SJSA1 (cell line): ENCODE measurements around the gene TMEM38B. TPM values are rescaled to one million over a fixed set of nuclear protein-coding genes. Genes with fewer than 3 reads are reported as not detected.

Experiments
- DNase-seq, 2 experiments: peaks; one replicate each; pipeline ENCODE4 v3.0.0-alpha.2; 2015 to 2020; ENCODE audit warnings: low spot score in 2 of 2, low read depth in 1 of 2
- H3K27ac ChIP-seq: fragments of 250-450 bp; sonication (Bioruptor Pico); 2 replicates; pipeline ENCODE4 v1.5.1; 2020; ENCODE audit warnings: mild to moderate bottlenecking, moderate library complexity
- H3K27me3 ChIP-seq: fragments of 250-450 bp; sonication (Bioruptor Pico); replicated peaks from 2 replicates; pipeline ENCODE4 v1.5.1; 2020; ENCODE audit warnings: mild to moderate bottlenecking, moderate library complexity
- H3K36me3 ChIP-seq: fragments of 250-450 bp; sonication (Bioruptor Pico); 2 replicates; pipeline ENCODE4 v1.5.1; 2020; ENCODE audit warnings: mild to moderate bottlenecking
- H3K4me1 ChIP-seq: fragments of 250-450 bp; sonication (Bioruptor Pico); replicated peaks from 2 replicates; pipeline ENCODE4 v1.6.1; 2021; ENCODE audit warnings: mild to moderate bottlenecking
- H3K4me3 ChIP-seq: fragments of 250-450 bp; sonication (Bioruptor Pico); 2 replicates; pipeline ENCODE4 v1.5.1; 2020; ENCODE audit warnings: mild to moderate bottlenecking
- H3K9me3 ChIP-seq: fragments of 250-450 bp; sonication (Bioruptor Pico); replicated peaks from 2 replicates; pipeline ENCODE4 v1.5.1; 2020; ENCODE audit warnings: mild to moderate bottlenecking
- total RNA-seq: library from RNA; depleted of rRNA; stranded (reverse); fragments of >200 nt; shearing (Covaris generic); gene quantifications from 2 replicates; pipeline ENCODE4 v1.2.3, GENCODE V29; 2014

The TMEM38B gene
- total RNA-seq, 1 experiment from 2014 or later = 34.6 TPM

DNA sequence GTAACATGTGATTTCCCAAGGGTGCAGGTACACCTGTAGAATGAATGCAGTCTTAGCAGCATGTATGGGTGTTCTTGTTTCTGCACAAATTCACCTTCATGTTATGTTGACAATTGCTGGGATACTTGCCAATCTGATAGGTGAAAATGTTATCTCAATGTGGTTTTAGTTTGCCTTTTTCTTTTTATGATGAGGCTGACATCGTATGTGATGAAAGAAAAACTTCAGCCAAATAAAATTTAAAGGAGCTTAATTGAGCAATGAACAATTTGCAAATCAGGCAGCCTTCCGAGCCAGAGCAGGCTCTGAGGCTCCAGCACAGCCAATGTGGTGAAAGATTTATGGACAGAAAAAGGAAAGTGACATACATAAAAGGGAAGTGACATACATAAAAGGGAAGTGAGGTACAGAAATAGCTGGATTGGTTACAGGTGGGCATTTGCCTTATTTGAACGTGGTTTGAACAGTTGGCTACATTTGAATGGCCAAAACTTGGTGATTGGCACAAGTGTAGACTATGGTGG lies 21.6 kb upstream of the TMEM38B start:
- H3K4me3 ChIP-seq = no peak overlapping the region
- DNase-seq = no peak
- no peaks in the 10 kb centered on the region for H3K36me3 ChIP-seq
- 0 out of 2 replicates have a peak, but pooled peaks cover 3% of the 10 kb centered on the region for H3K27me3 ChIP-seq
- H3K9me3 ChIP-seq = no peaks in the 10 kb centered on the region
- no peaks in the 10 kb centered on the region for H3K4me1 ChIP-seq
- H3K27ac ChIP-seq = no peak overlapping the region

DNA sequence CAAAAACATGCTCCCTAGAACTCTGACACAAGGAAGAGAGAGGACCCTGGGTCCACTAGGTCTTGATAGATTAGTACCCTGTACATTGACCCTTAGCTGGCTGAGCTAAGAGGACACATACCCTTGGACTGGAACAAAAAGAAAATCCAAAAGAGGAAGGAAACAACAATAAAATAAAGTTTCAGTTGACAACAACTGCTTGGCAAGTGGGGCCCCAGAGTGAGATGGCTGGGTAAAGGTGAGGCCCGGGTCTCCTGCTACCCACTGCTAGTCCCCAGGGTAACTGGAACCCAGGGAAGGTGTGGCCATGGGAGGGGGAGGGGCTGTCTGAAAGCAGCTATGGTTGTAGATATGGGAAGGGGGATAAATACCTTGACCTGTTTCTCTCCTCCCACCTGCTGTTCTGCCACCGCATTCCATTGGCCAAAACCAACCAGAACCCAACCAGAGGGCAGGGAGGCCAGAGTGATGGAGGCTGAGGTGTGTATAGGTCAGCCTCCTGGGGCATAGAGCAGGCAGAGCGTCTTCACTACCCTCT lies 20.4 kb upstream of the TMEM38B start:
- Histone ChIP-seq H3K36me3 (no peaks in the 10 kb centered on the region), H3K4me1 (no peaks in the 10 kb centered on the region), H3K4me3 (no peak overlapping the region), H3K27ac (no peak overlapping the region), H3K9me3 (no peaks in the 10 kb centered on the region), H3K27me3 (no peaks in the 10 kb centered on the region)
- DNase-seq = no peak

DNA sequence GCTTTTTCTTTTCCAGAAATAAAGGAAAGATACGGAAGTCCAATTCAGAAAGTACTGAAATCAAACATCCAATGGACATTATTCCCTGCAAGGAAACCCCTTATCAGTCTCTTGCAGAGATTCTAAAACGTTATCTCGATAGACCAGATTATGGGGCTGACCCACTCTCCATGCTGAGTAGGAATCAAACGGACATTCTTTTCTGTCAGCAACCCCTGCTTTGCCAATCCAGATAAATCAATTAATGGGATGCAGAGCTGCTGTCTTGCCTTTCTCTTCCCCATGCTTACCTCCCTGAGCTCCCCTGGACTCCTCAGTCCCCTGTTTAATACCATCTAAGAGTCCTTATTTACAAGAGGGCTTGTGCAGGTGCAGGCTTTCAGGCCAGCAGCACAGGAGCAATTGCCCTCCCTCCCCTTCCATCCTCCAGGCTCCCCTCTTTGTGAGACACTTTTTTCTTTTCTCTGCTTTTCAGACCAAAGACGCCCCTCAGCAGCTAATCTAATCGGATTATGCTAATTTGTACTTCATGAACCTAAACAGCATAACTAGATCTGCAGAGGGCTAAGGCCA lies 17.9 kb upstream of the TMEM38B start:
- Histone ChIP-seq H3K27ac (no peak overlapping the region), H3K27me3 (no peaks in the 10 kb centered on the region), H3K4me3 (no peak overlapping the region), H3K4me1 (no peaks in the 10 kb centered on the region), H3K9me3 (no peaks in the 10 kb centered on the region), H3K36me3 (no peaks in the 10 kb centered on the region)
- DNase-seq = no peak

DNA sequence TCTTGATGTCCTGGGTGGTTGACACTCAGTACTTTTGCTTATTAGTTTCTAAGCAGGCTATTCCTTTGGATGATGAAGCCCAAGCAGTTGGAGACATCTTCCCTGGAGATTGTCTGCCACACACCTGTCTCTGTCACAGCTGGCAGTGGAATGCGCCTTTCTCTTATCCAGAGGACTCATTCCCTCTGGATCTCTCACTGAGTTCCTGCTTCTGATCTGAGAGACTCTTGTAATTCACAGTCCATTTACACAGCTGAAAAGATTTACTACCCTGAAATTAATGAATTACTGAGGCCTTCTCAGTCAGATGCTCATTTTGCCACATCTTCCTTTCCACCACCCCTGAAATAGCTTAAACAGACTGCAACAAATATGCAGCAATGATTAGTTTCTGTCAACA lies 16.2 kb upstream of the TMEM38B start:
- no peak for DNase-seq
- no peak overlapping the region for H3K27ac ChIP-seq

DNA sequence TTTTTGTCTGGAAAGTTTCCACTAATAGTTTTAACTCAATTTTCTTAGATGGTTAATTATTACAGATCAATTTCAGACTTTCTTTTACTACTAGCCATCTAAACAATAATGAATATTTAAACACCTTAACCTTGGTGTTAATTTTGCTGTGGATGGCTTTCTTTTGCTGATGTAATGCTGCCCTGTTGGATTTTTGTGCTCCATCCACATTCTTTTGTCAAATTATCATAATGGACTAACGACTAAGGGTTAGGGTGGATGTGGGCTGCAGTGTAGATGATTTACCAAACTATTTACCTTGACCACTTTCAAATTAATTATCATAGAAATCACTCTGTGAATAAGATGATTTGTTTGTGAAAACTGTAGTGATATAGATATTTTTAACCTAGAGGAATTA lies 15.6 kb upstream of the TMEM38B start:
- Histone ChIP-seq H3K27ac (no peak overlapping the region), H3K36me3 (no peaks in the 10 kb centered on the region), H3K4me3 (no peak overlapping the region), H3K4me1 (no peaks in the 10 kb centered on the region), H3K9me3 (no peaks in the 10 kb centered on the region), H3K27me3 (no peaks in the 10 kb centered on the region)
- no peak for DNase-seq

More for the DNA sequence above, 16.2 kb upstream of the TMEM38B start:
- H3K4me3 ChIP-seq = no peak overlapping the region
- no peaks in the 10 kb centered on the region for H3K4me1 ChIP-seq
- H3K36me3 ChIP-seq = no peaks in the 10 kb centered on the region
- no peaks in the 10 kb centered on the region for H3K9me3 ChIP-seq
- no peaks in the 10 kb centered on the region for H3K27me3 ChIP-seq

DNA sequence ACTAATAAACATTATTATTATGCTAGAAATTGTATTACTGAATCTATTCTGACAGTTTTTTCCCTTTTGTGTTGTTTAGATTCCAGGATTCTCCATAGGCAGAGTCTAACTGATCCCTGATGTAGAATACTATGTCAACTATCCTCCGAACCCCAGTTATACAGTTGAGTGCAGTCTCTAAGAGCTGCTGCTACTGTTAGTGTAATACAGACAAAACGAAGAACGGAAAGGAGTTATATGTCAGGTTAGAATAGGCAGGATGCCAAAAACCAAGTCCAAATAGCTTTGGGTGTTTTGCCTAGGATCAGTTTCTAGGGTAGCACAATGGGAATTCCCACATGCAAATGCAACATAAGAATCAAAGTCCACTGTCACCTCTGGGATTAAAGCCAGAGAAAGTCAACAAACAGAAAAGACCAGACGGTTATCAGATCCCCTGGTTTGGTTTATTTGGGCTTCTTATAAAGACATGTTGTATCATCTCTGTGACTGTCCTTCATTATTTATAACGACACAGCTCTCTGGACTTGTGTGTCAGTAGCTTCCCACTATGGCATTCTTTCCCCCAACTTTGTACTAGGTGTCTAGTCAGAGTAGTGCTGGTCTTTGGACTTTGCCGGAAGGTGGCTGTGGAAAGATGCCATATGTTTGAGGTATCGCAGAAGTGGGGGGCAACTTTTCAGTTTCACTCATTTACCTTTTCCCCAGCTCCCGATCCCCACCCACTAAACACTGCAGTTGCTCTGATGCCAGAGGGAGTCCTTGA lies 14.9 kb upstream of the TMEM38B start:
- no peaks in the 10 kb centered on the region for H3K27me3 ChIP-seq
- no peaks in the 10 kb centered on the region for H3K9me3 ChIP-seq
- H3K4me1 ChIP-seq = no peaks in the 10 kb centered on the region
- H3K27ac ChIP-seq = no peak overlapping the region
- no peak overlapping the region for H3K4me3 ChIP-seq
- no peak for DNase-seq
- H3K36me3 ChIP-seq = no peaks in the 10 kb centered on the region

DNA sequence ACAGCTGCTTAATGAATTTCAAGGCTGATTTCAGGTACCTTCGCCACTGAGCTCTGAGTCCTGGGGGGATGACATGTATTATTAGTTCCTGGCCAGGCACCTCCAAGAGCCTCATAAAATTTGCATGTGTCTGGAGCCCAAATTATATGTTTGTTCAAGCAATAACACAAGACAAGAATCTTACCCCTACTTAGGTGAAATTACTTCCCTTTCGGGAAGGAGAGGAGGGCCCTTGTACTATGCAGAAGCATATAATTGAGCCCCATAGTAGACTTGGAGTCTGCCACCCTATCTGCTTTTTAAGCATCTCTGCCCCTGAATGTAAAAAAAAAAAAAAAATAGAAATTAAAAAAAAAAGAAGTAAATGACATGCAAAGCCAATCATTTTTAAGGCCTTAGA lies 13.0 kb upstream of the TMEM38B start:
- H3K9me3 ChIP-seq = no peaks in the 10 kb centered on the region
- no peaks in the 10 kb centered on the region for H3K4me1 ChIP-seq
- H3K27me3 ChIP-seq = no peaks in the 10 kb centered on the region
- H3K4me3 ChIP-seq = no peak overlapping the region
- no peak overlapping the region for H3K27ac ChIP-seq
- no peaks in the 10 kb centered on the region for H3K36me3 ChIP-seq
- DNase-seq = no peak

DNA sequence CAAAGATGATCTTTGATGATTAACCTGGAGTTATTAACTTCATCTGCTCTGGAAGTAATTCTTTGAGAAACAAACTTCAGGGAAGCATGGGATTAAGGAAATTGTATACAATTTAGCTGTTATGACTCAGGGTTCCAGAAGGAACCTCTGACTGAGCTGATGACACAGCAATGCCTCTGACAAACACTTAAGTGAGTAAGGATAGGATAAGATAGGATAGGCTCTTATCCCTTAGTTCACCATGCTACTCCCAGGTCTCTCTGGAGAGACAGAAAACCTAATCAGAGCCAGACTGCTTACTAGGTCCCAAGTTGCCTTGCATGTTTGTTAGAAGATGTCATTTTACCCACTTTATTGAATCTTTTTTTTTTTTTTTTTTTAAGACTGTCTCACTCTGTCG lies 12.6 kb upstream of the TMEM38B start:
- H3K4me3 ChIP-seq = no peak overlapping the region
- no peak overlapping the region for H3K27ac ChIP-seq
- H3K4me1 ChIP-seq = no peaks in the 10 kb centered on the region
- H3K27me3 ChIP-seq = no peaks in the 10 kb centered on the region
- no peaks in the 10 kb centered on the region for H3K36me3 ChIP-seq
- DNase-seq = no peak
- no peaks in the 10 kb centered on the region for H3K9me3 ChIP-seq

DNA sequence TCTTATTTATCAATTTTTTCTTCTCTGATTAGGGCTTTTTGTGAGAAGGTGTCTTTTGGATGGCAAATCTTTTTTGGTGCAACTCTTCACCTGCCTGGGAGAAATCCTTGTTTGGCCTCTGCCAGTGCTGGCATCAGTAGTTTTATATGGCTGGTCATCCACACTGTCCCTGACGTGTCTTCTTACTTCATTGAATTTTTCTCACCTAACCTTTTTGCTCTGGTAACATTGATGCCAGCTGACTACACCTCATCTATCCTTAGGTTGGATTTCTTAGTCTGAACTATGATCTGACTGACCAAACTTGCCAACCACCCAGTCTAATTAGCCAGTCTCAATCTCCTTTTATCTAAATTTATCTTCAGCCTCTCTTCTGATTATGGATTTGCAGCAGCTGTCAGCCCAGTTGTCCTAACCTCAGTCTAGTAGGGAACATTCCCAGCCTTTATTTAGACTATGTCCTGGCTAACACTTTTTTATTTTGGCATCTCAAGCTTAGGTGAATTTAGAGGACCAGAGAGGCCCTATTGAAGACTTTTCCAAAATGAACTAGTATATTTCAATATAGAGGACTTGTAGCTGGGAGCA lies 10.6 kb upstream of the TMEM38B start:
- no peak for DNase-seq
- Histone ChIP-seq H3K4me3 (no peak overlapping the region), H3K9me3 (no peaks in the 10 kb centered on the region), H3K4me1 (no peaks in the 10 kb centered on the region), H3K36me3 (no peaks in the 10 kb centered on the region), H3K27me3 (no peaks in the 10 kb centered on the region), H3K27ac (no peak overlapping the region)

DNA sequence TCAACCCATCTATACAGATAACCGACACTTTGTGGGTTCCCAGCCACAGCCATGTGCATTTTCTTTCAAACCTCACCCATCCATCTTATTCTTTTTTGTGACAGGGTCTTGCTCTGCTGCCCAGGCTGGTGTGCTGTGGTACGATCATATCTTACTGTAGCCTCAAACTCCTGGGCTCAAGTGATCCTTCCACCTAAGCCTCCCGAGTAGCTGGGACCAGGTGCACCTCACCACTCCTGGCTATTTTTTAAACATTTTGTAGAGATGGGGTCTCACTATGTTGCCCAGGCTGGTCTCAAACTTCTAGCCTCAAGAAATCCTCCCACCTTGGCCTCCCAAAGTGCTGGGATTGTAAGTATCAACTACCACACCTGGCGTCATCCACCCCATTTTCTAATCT lies 7.4 kb upstream of the TMEM38B start:
- Histone ChIP-seq H3K36me3 (no peaks in the 10 kb centered on the region), H3K27ac (no peak overlapping the region), H3K4me1 (no peaks in the 10 kb centered on the region), H3K9me3 (no peaks in the 10 kb centered on the region), H3K4me3 (no peak overlapping the region), H3K27me3 (peaks cover 3% of the 10 kb centered on the region)
- DNase-seq = no peak

DNA sequence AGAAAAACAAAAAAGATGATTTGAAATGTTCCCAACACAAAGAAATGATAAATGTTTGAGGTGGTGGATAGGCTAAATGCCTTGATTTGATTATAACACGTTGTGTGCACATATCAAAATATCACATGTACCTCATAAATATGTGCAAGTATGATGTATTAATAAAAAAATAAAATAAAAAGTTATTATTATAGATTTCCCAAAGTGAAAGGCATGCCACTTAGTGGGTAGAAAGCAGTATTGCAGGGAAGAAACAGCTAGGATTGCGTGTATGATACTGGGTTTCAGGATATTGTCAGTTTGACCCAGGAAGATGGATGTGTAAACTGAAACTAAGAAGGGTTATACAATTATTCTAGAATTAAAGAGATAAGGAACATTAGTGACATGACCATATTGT lies 3.6 kb upstream of the TMEM38B start:
- no peak for DNase-seq
- Histone ChIP-seq H3K4me3 (no peak overlapping the region), H3K9me3 (no peaks in the 10 kb centered on the region), H3K36me3 (peaks cover 6% of the 10 kb centered on the region; the same call in 1 of the 2 replicates), H3K27me3 (peaks cover 17% of the 10 kb centered on the region), H3K4me1 (peaks cover 17% of the 10 kb centered on the region), H3K27ac (no peak overlapping the region)

DNA sequence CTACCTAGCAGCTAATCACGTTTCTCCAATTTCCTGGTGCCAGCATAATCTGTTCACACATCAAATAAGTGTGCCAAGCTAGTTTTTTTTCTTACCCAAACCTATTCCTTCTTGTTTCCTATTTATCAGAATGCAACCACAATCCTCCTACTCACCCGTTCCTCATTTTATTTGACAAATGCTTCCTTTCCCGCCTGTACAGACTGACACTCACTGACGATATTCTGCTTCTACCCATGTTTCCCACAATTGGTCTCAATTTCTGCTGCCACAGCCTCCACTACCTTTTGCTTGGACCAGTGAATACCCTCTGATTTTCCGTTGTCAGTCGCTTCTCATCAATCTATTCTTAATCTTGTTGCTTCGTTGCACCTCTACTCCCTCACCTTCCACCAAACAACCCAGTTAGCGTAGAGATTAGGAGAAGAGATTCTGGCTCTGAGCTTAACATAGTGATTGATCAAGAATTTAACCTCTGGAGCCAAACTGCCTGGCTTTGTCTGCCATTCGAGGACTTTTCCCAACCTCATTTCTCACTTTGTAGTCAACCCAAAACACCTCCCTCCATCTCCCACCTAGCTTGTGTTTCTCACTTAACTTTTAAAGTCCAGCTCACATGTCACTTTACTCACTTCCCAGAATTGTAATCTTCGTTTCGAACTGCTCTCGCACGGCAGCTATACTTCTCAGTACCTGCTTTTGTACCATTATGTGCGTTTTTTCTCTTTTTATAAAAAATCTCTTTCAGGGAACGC lies 729 bp upstream of the TMEM38B start:
- Histone ChIP-seq H3K27ac (no peak overlapping the region), H3K27me3 (peaks cover 17% of the 10 kb centered on the region), H3K4me3 (peak overlapping the region; percentile 83), H3K4me1 (peaks cover 17% of the 10 kb centered on the region), H3K36me3 (peaks cover 6% of the 10 kb centered on the region; the same call in 1 of the 2 replicates), H3K9me3 (no peaks in the 10 kb centered on the region)
- no peak for DNase-seq

DNA sequence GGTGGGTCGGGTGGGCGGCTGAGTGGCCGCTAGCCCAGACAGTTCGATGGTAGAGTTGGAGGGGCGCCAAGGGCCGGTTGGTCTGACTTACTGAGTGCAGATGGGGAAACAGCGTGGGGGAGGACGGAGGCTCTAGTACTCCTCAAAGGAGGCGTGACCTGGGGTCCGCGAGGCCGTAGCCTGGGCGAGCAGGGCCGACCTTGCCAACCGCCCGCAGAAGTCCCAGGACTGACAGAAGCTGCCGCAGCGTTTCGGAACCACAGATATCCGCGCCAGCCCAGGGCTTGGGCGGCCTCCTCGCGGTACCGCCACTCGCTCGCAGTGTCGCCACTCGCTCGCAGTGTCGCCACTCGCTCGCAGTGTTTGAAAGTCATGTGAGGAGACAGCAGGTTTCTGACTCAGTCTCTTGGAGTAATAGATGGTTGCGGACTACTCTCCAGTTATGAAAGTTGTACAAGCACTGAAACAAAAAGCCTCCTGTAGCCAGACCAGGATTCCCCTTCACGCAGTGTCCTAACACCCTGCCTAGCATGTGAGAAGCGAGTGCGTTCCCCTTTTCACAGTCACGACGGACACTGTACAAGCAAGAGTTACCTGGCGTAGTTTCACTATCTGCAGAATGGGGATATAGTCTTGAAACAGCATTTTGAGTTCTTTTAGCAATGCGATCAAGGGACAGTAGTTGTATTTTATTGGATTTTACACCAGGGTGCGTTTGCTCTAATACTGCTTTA lies 674 bp downstream of the TMEM38B start:
- Histone ChIP-seq H3K9me3 (no peaks in the 10 kb centered on the region), H3K27me3 (peaks cover 17% of the 10 kb centered on the region), H3K4me3 (peak overlapping the region; percentile 83), H3K36me3 (peaks cover 6% of the 10 kb centered on the region; the same call in 1 of the 2 replicates), H3K4me1 (peaks cover 17% of the 10 kb centered on the region), H3K27ac (no peak overlapping the region)
- DNase-seq = peak; percentile 55 to 61
